Measurements from ENCODE around the gene ACVR1. TPM values are rescaled to one million over a fixed set of nuclear protein-coding genes. Genes with fewer than 3 reads are reported as not detected.
"Not testable (repeated sequence)": the region's sequence is repeated elsewhere in the genome, so short reads cannot be mapped to it uniquely, and the experiment has no call there.

The ACVR1 gene
- total RNA-seq, 2 donors from 2014 or later: 16.0 to 27.0 TPM

GRCh38 chr2:157782057-157782845 lies 93.9 kb downstream of the ACVR1 start:
- no peak for DNase-seq (ENCODE audit: low spot score in 2 of 2)
- Mint-ChIP-seq H3K27ac (peak overlapping the region in 1 of 2 donors; percentile 69), H3K9me3 (no peaks in the 10 kb centered on the region), H3K36me3 (peaks cover 0 to 10% of the 10 kb centered on the region in 2 donors)
- peak; percentile 59 to 73 for ATAC-seq

- no peaks in the 10 kb centered on the region for H3K9me3 Mint-ChIP-seq
- H3K36me3 Mint-ChIP-seq: peaks cover 0 to 6% of the 10 kb centered on the region in 2 donors
- DNase-seq (ENCODE audit: low spot score in 2 of 2): no peak
- H3K27ac Mint-ChIP-seq: no peak overlapping the region
- no peak for ATAC-seq
Measured at GRCh38 chr2:157780211-157780610, 95.9 kb downstream of the ACVR1 start.

GRCh38 chr2:157779794-157780193 lies 96.3 kb downstream of the ACVR1 start:
- ATAC-seq: no peak
- Mint-ChIP-seq H3K9me3 (no peaks in the 10 kb centered on the region), H3K27ac (no peak overlapping the region), H3K36me3 (peaks cover 0 to 6% of the 10 kb centered on the region in 2 donors)
- DNase-seq (ENCODE audit: low spot score in 2 of 2): no peak

GRCh38 chr2:157777427-157777826 lies 98.7 kb downstream of the ACVR1 start:
- H3K36me3 Mint-ChIP-seq: peaks cover 0 to 14% of the 10 kb centered on the region in 2 donors
- no peak overlapping the region for H3K27ac Mint-ChIP-seq
- no peaks in the 10 kb centered on the region for H3K9me3 Mint-ChIP-seq
- no peak for ATAC-seq
- DNase-seq (ENCODE audit: low spot score in 2 of 2): peak in 1 of 2 donors; percentile 27

GRCh38 chr2:157771234-157771633 lies 104.9 kb downstream of the ACVR1 start:
- Mint-ChIP-seq H3K27ac (no peak overlapping the region), H3K36me3 (peaks cover 7 to 12% of the 10 kb centered on the region in 2 donors), H3K9me3 (no peaks in the 10 kb centered on the region)
- no peak for ATAC-seq
- DNase-seq (ENCODE audit: low spot score in 2 of 2): no peak

GRCh38 chr2:157769856-157770255 lies 106.3 kb downstream of the ACVR1 start:
- no peak for DNase-seq (ENCODE audit: low spot score in 2 of 2)
- Mint-ChIP-seq H3K27ac (no peak overlapping the region), H3K36me3 (peaks cover 15 to 21% of the 10 kb centered on the region in 2 donors), H3K9me3 (no peaks in the 10 kb centered on the region)
- no peak for ATAC-seq

- no peak overlapping the region for H3K27ac Mint-ChIP-seq
- ATAC-seq (no peak), DNase-seq (ENCODE audit: low spot score in 2 of 2) (no peak)
- H3K36me3 Mint-ChIP-seq: peaks cover 20 to 36% of the 10 kb centered on the region in 2 donors
- no peaks in the 10 kb centered on the region for H3K9me3 Mint-ChIP-seq
Measured at GRCh38 chr2:157764386-157764785, 111.7 kb downstream of the ACVR1 start.

- no peak for ATAC-seq
- H3K27ac Mint-ChIP-seq: no peak overlapping the region
- no peak for DNase-seq (ENCODE audit: low spot score in 2 of 2)
- H3K36me3 Mint-ChIP-seq: peaks cover 39 to 58% of the 10 kb centered on the region in 2 donors
- H3K9me3 Mint-ChIP-seq: peaks cover 4 to 6% of the 10 kb centered on the region in 2 donors
Measured at GRCh38 chr2:157761520-157761919, 114.6 kb downstream of the ACVR1 start.

GRCh38 chr2:157760949-157761348 lies 115.2 kb downstream of the ACVR1 start:
- Mint-ChIP-seq H3K9me3 (peaks cover 4 to 6% of the 10 kb centered on the region in 2 donors), H3K27ac (no peak overlapping the region), H3K36me3 (peaks cover 44 to 62% of the 10 kb centered on the region in 2 donors)
- ATAC-seq (no peak), DNase-seq (ENCODE audit: low spot score in 2 of 2) (no peak)

GRCh38 chr2:157759855-157760254 lies 116.3 kb downstream of the ACVR1 start:
- Mint-ChIP-seq H3K36me3 (peaks cover 39 to 65% of the 10 kb centered on the region in 2 donors), H3K27ac (no peak overlapping the region), H3K9me3 (peaks cover 4 to 6% of the 10 kb centered on the region in 2 donors)
- DNase-seq (ENCODE audit: low spot score in 2 of 2) (no peak), ATAC-seq (no peak)

GRCh38 chr2:157758586-157758985 lies 117.5 kb downstream of the ACVR1 start:
- ATAC-seq (no peak), DNase-seq (ENCODE audit: low spot score in 2 of 2) (no peak)
- Mint-ChIP-seq H3K9me3 (peaks cover 4 to 6% of the 10 kb centered on the region in 2 donors), H3K27ac (no peak overlapping the region), H3K36me3 (peaks cover 39 to 67% of the 10 kb centered on the region in 2 donors)

GRCh38 chr2:157757500-157757899 lies 118.6 kb downstream of the ACVR1 start:
- Mint-ChIP-seq H3K36me3 (peaks cover 39 to 69% of the 10 kb centered on the region in 2 donors), H3K27ac (no peak overlapping the region), H3K9me3 (peaks cover 4 to 6% of the 10 kb centered on the region in 2 donors)
- ATAC-seq (no peak), DNase-seq (ENCODE audit: low spot score in 2 of 2) (no peak)

- H3K27ac Mint-ChIP-seq; H3K9me3 Mint-ChIP-seq; DNase-seq (ENCODE audit: low spot score in 2 of 2); ATAC-seq: not testable (repeated sequence)
- peaks cover 39 to 70% of the 10 kb centered on the region in 2 donors for H3K36me3 Mint-ChIP-seq
Measured at GRCh38 chr2:157756447-157756846, 119.7 kb downstream of the ACVR1 start.

GRCh38 chr2:157751462-157752058 lies 124.6 kb downstream of the ACVR1 start:
- Mint-ChIP-seq H3K36me3 (peaks cover 8 to 49% of the 10 kb centered on the region in 2 donors), H3K27ac (peak overlapping the region in 1 of 2 donors; percentile 17), H3K9me3 (no peaks in the 10 kb centered on the region)
- DNase-seq (ENCODE audit: low spot score in 2 of 2): peak in 1 of 2 donors; percentile 22
- ATAC-seq: peak; percentile 20 to 73

- H3K36me3 Mint-ChIP-seq: peaks cover 0 to 31% of the 10 kb centered on the region in 2 donors
- no peak overlapping the region for H3K27ac Mint-ChIP-seq
- DNase-seq (ENCODE audit: low spot score in 2 of 2): no peak
- ATAC-seq: peak in 1 of 2 donors; percentile 26
- H3K9me3 Mint-ChIP-seq: no peaks in the 10 kb centered on the region
Measured at GRCh38 chr2:157749684-157750083, 126.4 kb downstream of the ACVR1 start.

GRCh38 chr2:157748371-157749142 lies 127.6 kb downstream of the ACVR1 start:
- Mint-ChIP-seq H3K27ac (no peak overlapping the region), H3K9me3 (no peaks in the 10 kb centered on the region), H3K36me3 (peaks cover 0 to 39% of the 10 kb centered on the region in 2 donors)
- no peak for DNase-seq (ENCODE audit: low spot score in 2 of 2)
- ATAC-seq: no peak
